ENCODE results near the gene EXOSC7.

Gene EXOSC7

GRCh38 chr3:44963571-44964325 lies 12.3 kb upstream of the EXOSC7 start:
- Histone ChIP-seq H3K9ac (ENCODE audit: low read depth, low read length) (no peak overlapping the region), H3K4me3 (ENCODE audit: low read depth, low read length) (no peak overlapping the region), H3K36me3 (ENCODE audit: control insufficient read depth, insufficient read depth, low read length) (peaks cover 5% of the 10 kb centered on the region), H3K27me3 (ENCODE audit: control insufficient read depth, insufficient read depth, low read length) (no peaks in the 10 kb centered on the region), H3K9me3 (ENCODE audit: control insufficient read depth, insufficient read depth, low read length) (no peaks in the 10 kb centered on the region), H3K4me1 (ENCODE audit: control insufficient read depth, insufficient read depth, low read length) (peaks cover 2% of the 10 kb centered on the region)

GRCh38 chr3:44965165-44965564 lies 10.9 kb upstream of the EXOSC7 start:
- Histone ChIP-seq H3K4me1 (ENCODE audit: control insufficient read depth, insufficient read depth, low read length) (peaks cover 2% of the 10 kb centered on the region), H3K9ac (ENCODE audit: low read depth, low read length) (no peak overlapping the region), H3K27me3 (ENCODE audit: control insufficient read depth, insufficient read depth, low read length) (no peaks in the 10 kb centered on the region), H3K4me3 (ENCODE audit: low read depth, low read length) (no peak overlapping the region), H3K9me3 (ENCODE audit: control insufficient read depth, insufficient read depth, low read length) (no peaks in the 10 kb centered on the region), H3K36me3 (ENCODE audit: control insufficient read depth, insufficient read depth, low read length) (no peaks in the 10 kb centered on the region)

GRCh38 chr3:44966795-44967278 lies 9.2 kb upstream of the EXOSC7 start:
- Histone ChIP-seq H3K4me1 (ENCODE audit: control insufficient read depth, insufficient read depth, low read length) (peaks cover 2% of the 10 kb centered on the region), H3K4me3 (ENCODE audit: low read depth, low read length) (no peak overlapping the region), H3K9ac (ENCODE audit: low read depth, low read length) (no peak overlapping the region), H3K36me3 (ENCODE audit: control insufficient read depth, insufficient read depth, low read length) (no peaks in the 10 kb centered on the region), H3K27me3 (ENCODE audit: control insufficient read depth, insufficient read depth, low read length) (no peaks in the 10 kb centered on the region), H3K9me3 (ENCODE audit: control insufficient read depth, insufficient read depth, low read length) (no peaks in the 10 kb centered on the region)

- no peaks in the 10 kb centered on the region for H3K36me3 ChIP-seq (ENCODE audit: control insufficient read depth, insufficient read depth, low read length)
- peaks cover 2% of the 10 kb centered on the region for H3K4me1 ChIP-seq (ENCODE audit: control insufficient read depth, insufficient read depth, low read length)
- H3K4me3 ChIP-seq (ENCODE audit: low read depth, low read length) = no peak overlapping the region
- no peak overlapping the region for H3K9ac ChIP-seq (ENCODE audit: low read depth, low read length)
- no peaks in the 10 kb centered on the region for H3K9me3 ChIP-seq (ENCODE audit: control insufficient read depth, insufficient read depth, low read length)
- no peaks in the 10 kb centered on the region for H3K27me3 ChIP-seq (ENCODE audit: control insufficient read depth, insufficient read depth, low read length)
These were observed 7.6 kb upstream of the EXOSC7 start for GRCh38 chr3:44968447-44968858.

GRCh38 chr3:44969154-44969827 lies 6.8 kb upstream of the EXOSC7 start:
- H3K4me3 ChIP-seq (ENCODE audit: low read depth, low read length) = no peak overlapping the region
- H3K9me3 ChIP-seq (ENCODE audit: control insufficient read depth, insufficient read depth, low read length) = no peaks in the 10 kb centered on the region
- H3K4me1 ChIP-seq (ENCODE audit: control insufficient read depth, insufficient read depth, low read length) = peaks cover 2% of the 10 kb centered on the region
- H3K36me3 ChIP-seq (ENCODE audit: control insufficient read depth, insufficient read depth, low read length) = no peaks in the 10 kb centered on the region
- H3K27me3 ChIP-seq (ENCODE audit: control insufficient read depth, insufficient read depth, low read length) = no peaks in the 10 kb centered on the region
- H3K9ac ChIP-seq (ENCODE audit: low read depth, low read length) = no peak overlapping the region

- no peaks in the 10 kb centered on the region for H3K36me3 ChIP-seq (ENCODE audit: control insufficient read depth, insufficient read depth, low read length)
- no peaks in the 10 kb centered on the region for H3K9me3 ChIP-seq (ENCODE audit: control insufficient read depth, insufficient read depth, low read length)
- H3K27me3 ChIP-seq (ENCODE audit: control insufficient read depth, insufficient read depth, low read length) = no peaks in the 10 kb centered on the region
- peaks cover 6% of the 10 kb centered on the region for H3K4me1 ChIP-seq (ENCODE audit: control insufficient read depth, insufficient read depth, low read length)
- no peak overlapping the region for H3K4me3 ChIP-seq (ENCODE audit: low read depth, low read length)
- no peak overlapping the region for H3K9ac ChIP-seq (ENCODE audit: low read depth, low read length)
These were observed 6.2 kb upstream of the EXOSC7 start for GRCh38 chr3:44969828-44970179.

- Histone ChIP-seq H3K9me3 (ENCODE audit: control insufficient read depth, insufficient read depth, low read length) (no peaks in the 10 kb centered on the region), H3K27me3 (ENCODE audit: control insufficient read depth, insufficient read depth, low read length) (no peaks in the 10 kb centered on the region), H3K4me3 (ENCODE audit: low read depth, low read length) (no peak overlapping the region)
These were observed 5.0 kb upstream of the EXOSC7 start for GRCh38 chr3:44970926-44971490.

GRCh38 chr3:44974416-44974815 lies 1.6 kb upstream of the EXOSC7 start:
- Histone ChIP-seq H3K9ac (ENCODE audit: low read depth, low read length) (no peak overlapping the region), H3K27me3 (ENCODE audit: control insufficient read depth, insufficient read depth, low read length) (no peaks in the 10 kb centered on the region), H3K36me3 (ENCODE audit: control insufficient read depth, insufficient read depth, low read length) (no peaks in the 10 kb centered on the region), H3K4me3 (ENCODE audit: low read depth, low read length) (peak overlapping the region; percentile 98), H3K4me1 (ENCODE audit: control insufficient read depth, insufficient read depth, low read length) (peaks cover 9% of the 10 kb centered on the region), H3K9me3 (ENCODE audit: control insufficient read depth, insufficient read depth, low read length) (no peaks in the 10 kb centered on the region)

More at GRCh38 chr3:44970926-44971490, 5.0 kb upstream of the EXOSC7 start:
- Histone ChIP-seq H3K4me1 (ENCODE audit: control insufficient read depth, insufficient read depth, low read length) (peaks cover 6% of the 10 kb centered on the region), H3K9ac (ENCODE audit: low read depth, low read length) (no peak overlapping the region), H3K36me3 (ENCODE audit: control insufficient read depth, insufficient read depth, low read length) (no peaks in the 10 kb centered on the region)

GRCh38 chr3:44981220-44981619 lies 5.2 kb downstream of the EXOSC7 start:
- H3K9me3 ChIP-seq (ENCODE audit: control insufficient read depth, insufficient read depth, low read length) = no peaks in the 10 kb centered on the region
- no peak overlapping the region for H3K9ac ChIP-seq (ENCODE audit: low read depth, low read length)
- no peaks in the 10 kb centered on the region for H3K36me3 ChIP-seq (ENCODE audit: control insufficient read depth, insufficient read depth, low read length)
- no peak overlapping the region for H3K4me3 ChIP-seq (ENCODE audit: low read depth, low read length)
- peaks cover 7% of the 10 kb centered on the region for H3K4me1 ChIP-seq (ENCODE audit: control insufficient read depth, insufficient read depth, low read length)
- H3K27me3 ChIP-seq (ENCODE audit: control insufficient read depth, insufficient read depth, low read length) = no peaks in the 10 kb centered on the region

GRCh38 chr3:44981751-44982150 lies 5.7 kb downstream of the EXOSC7 start:
- no peak overlapping the region for H3K4me3 ChIP-seq (ENCODE audit: low read depth, low read length)
- peaks cover 7% of the 10 kb centered on the region for H3K4me1 ChIP-seq (ENCODE audit: control insufficient read depth, insufficient read depth, low read length)
- H3K36me3 ChIP-seq (ENCODE audit: control insufficient read depth, insufficient read depth, low read length) = no peaks in the 10 kb centered on the region
- no peaks in the 10 kb centered on the region for H3K9me3 ChIP-seq (ENCODE audit: control insufficient read depth, insufficient read depth, low read length)
- no peak overlapping the region for H3K9ac ChIP-seq (ENCODE audit: low read depth, low read length)
- no peaks in the 10 kb centered on the region for H3K27me3 ChIP-seq (ENCODE audit: control insufficient read depth, insufficient read depth, low read length)

- Histone ChIP-seq H3K27me3 (ENCODE audit: control insufficient read depth, insufficient read depth, low read length) (no peaks in the 10 kb centered on the region), H3K4me1 (ENCODE audit: control insufficient read depth, insufficient read depth, low read length) (peaks cover 4% of the 10 kb centered on the region), H3K36me3 (ENCODE audit: control insufficient read depth, insufficient read depth, low read length) (no peaks in the 10 kb centered on the region), H3K9ac (ENCODE audit: low read depth, low read length) (no peak overlapping the region), H3K9me3 (ENCODE audit: control insufficient read depth, insufficient read depth, low read length) (no peaks in the 10 kb centered on the region), H3K4me3 (ENCODE audit: low read depth, low read length) (no peak overlapping the region)
These were observed 6.8 kb downstream of the EXOSC7 start for GRCh38 chr3:44982817-44983216.

- Histone ChIP-seq H3K9ac (ENCODE audit: low read depth, low read length) (no peak overlapping the region), H3K9me3 (ENCODE audit: control insufficient read depth, insufficient read depth, low read length) (no peaks in the 10 kb centered on the region), H3K27me3 (ENCODE audit: control insufficient read depth, insufficient read depth, low read length) (no peaks in the 10 kb centered on the region), H3K4me3 (ENCODE audit: low read depth, low read length) (no peak overlapping the region), H3K4me1 (ENCODE audit: control insufficient read depth, insufficient read depth, low read length) (peaks cover 6% of the 10 kb centered on the region), H3K36me3 (ENCODE audit: control insufficient read depth, insufficient read depth, low read length) (no peaks in the 10 kb centered on the region)
These were observed 7.5 kb downstream of the EXOSC7 start for GRCh38 chr3:44983484-44983941.
